Activated naive CD4-positive, alpha-beta T cell treated with anti-CD3 and anti-CD28 coated beads, Interleukin-2, amount 50 U/mL, for 24 hours (primary cell): Measurements from ENCODE around the gene RAPGEF5.

ENCODE experiments used
- H3K27ac Mint-ChIP-seq: one replicate; pipeline ENCODE4 v1.8.0; 2021; ENCODE audit warnings: mild to moderate bottlenecking, mixed read lengths
- H3K27me3 Mint-ChIP-seq: one replicate; pipeline ENCODE4 v1.8.0; 2021; ENCODE audit warnings: mixed read lengths
- H3K36me3 Mint-ChIP-seq: one replicate; pipeline ENCODE4 v1.8.0; 2021; ENCODE audit warnings: mixed read lengths
- H3K4me1 Mint-ChIP-seq: one replicate; pipeline ENCODE4 v1.8.0; 2021; ENCODE audit warnings: mixed read lengths
- H3K4me3 Mint-ChIP-seq: one replicate; pipeline ENCODE4 v1.8.0; 2021; ENCODE audit warnings: mild to moderate bottlenecking, mixed read lengths
- H3K9me3 Mint-ChIP-seq: one replicate; pipeline ENCODE4 v1.8.0; 2021; ENCODE audit warnings: mixed read lengths

RAPGEF5 gene

GRCh38 chr7:22176791-22177412, 180.1 kb downstream of the RAPGEF5 start:
- Mint-ChIP-seq H3K4me3 (no peak overlapping the region), H3K4me1 (peaks cover 6% of the 10 kb centered on the region), H3K27ac (no peak overlapping the region), H3K9me3 (no peaks in the 10 kb centered on the region), H3K27me3 (peaks cover 15% of the 10 kb centered on the region), H3K36me3 (no peaks in the 10 kb centered on the region)

GRCh38 chr7:22174574-22174953, 182.4 kb downstream of the RAPGEF5 start:
- Mint-ChIP-seq H3K27me3 (peaks cover 5% of the 10 kb centered on the region), H3K27ac (no peak overlapping the region), H3K36me3 (no peaks in the 10 kb centered on the region), H3K4me1 (peaks cover 6% of the 10 kb centered on the region), H3K9me3 (no peaks in the 10 kb centered on the region), H3K4me3 (no peak overlapping the region)

- Mint-ChIP-seq H3K36me3 (no peaks in the 10 kb centered on the region), H3K4me3 (no peak overlapping the region), H3K4me1 (peaks cover 6% of the 10 kb centered on the region), H3K27ac (no peak overlapping the region), H3K9me3 (no peaks in the 10 kb centered on the region), H3K27me3 (peaks cover 4% of the 10 kb centered on the region)
Measured at GRCh38 chr7:22173685-22174573, 183.0 kb downstream of the RAPGEF5 start.

- no peak overlapping the region for H3K4me3 Mint-ChIP-seq
- peaks cover 1% of the 10 kb centered on the region for H3K27me3 Mint-ChIP-seq
- no peaks in the 10 kb centered on the region for H3K4me1 Mint-ChIP-seq
- H3K9me3 Mint-ChIP-seq = no peaks in the 10 kb centered on the region
- no peaks in the 10 kb centered on the region for H3K36me3 Mint-ChIP-seq
- H3K27ac Mint-ChIP-seq = no peak overlapping the region
Measured at GRCh38 chr7:22168129-22168634, 188.8 kb downstream of the RAPGEF5 start.

- no peaks in the 10 kb centered on the region for H3K4me1 Mint-ChIP-seq
- no peaks in the 10 kb centered on the region for H3K9me3 Mint-ChIP-seq
- H3K27ac Mint-ChIP-seq = no peak overlapping the region
- peaks cover 1% of the 10 kb centered on the region for H3K27me3 Mint-ChIP-seq
- no peaks in the 10 kb centered on the region for H3K36me3 Mint-ChIP-seq
- no peak overlapping the region for H3K4me3 Mint-ChIP-seq
Measured at GRCh38 chr7:22167482-22167881, 189.5 kb downstream of the RAPGEF5 start.

GRCh38 chr7:22166928-22167327, 190.0 kb downstream of the RAPGEF5 start:
- H3K9me3 Mint-ChIP-seq = no peaks in the 10 kb centered on the region
- no peaks in the 10 kb centered on the region for H3K4me1 Mint-ChIP-seq
- H3K4me3 Mint-ChIP-seq = no peak overlapping the region

GRCh38 chr7:22159341-22159740, 197.6 kb downstream of the RAPGEF5 start:
- no peaks in the 10 kb centered on the region for H3K4me1 Mint-ChIP-seq
- peaks cover 13% of the 10 kb centered on the region for H3K27me3 Mint-ChIP-seq
- no peak overlapping the region for H3K4me3 Mint-ChIP-seq

More at GRCh38 chr7:22166928-22167327, 190.0 kb downstream of the RAPGEF5 start:
- Mint-ChIP-seq H3K27me3 (no peaks in the 10 kb centered on the region), H3K27ac (no peak overlapping the region), H3K36me3 (no peaks in the 10 kb centered on the region)

GRCh38 chr7:22157552-22157951, 199.4 kb downstream of the RAPGEF5 start:
- Mint-ChIP-seq H3K27me3 (peaks cover 13% of the 10 kb centered on the region), H3K27ac (no peak overlapping the region), H3K9me3 (no peaks in the 10 kb centered on the region), H3K4me1 (no peaks in the 10 kb centered on the region), H3K36me3 (no peaks in the 10 kb centered on the region), H3K4me3 (no peak overlapping the region)

More at GRCh38 chr7:22159341-22159740, 197.6 kb downstream of the RAPGEF5 start:
- H3K27ac Mint-ChIP-seq = no peak overlapping the region
- no peaks in the 10 kb centered on the region for H3K36me3 Mint-ChIP-seq
- H3K9me3 Mint-ChIP-seq = no peaks in the 10 kb centered on the region

GRCh38 chr7:22156205-22156604, 200.7 kb downstream of the RAPGEF5 start:
- Mint-ChIP-seq H3K27ac (no peak overlapping the region), H3K27me3 (peaks cover 13% of the 10 kb centered on the region), H3K36me3 (no peaks in the 10 kb centered on the region), H3K4me1 (no peaks in the 10 kb centered on the region), H3K9me3 (no peaks in the 10 kb centered on the region), H3K4me3 (no peak overlapping the region)

GRCh38 chr7:22154143-22154529, 202.8 kb downstream of the RAPGEF5 start:
- no peaks in the 10 kb centered on the region for H3K4me1 Mint-ChIP-seq
- H3K27me3 Mint-ChIP-seq = peaks cover 13% of the 10 kb centered on the region
- no peaks in the 10 kb centered on the region for H3K36me3 Mint-ChIP-seq
- H3K27ac Mint-ChIP-seq = no peak overlapping the region
- no peaks in the 10 kb centered on the region for H3K9me3 Mint-ChIP-seq
- no peak overlapping the region for H3K4me3 Mint-ChIP-seq

GRCh38 chr7:22153432-22154142, 203.4 kb downstream of the RAPGEF5 start:
- H3K9me3 Mint-ChIP-seq = no peaks in the 10 kb centered on the region
- no peak overlapping the region for H3K27ac Mint-ChIP-seq
- H3K27me3 Mint-ChIP-seq = peaks cover 13% of the 10 kb centered on the region
- H3K36me3 Mint-ChIP-seq = no peaks in the 10 kb centered on the region
- no peak overlapping the region for H3K4me3 Mint-ChIP-seq
- H3K4me1 Mint-ChIP-seq = peaks cover under 1% of the 10 kb centered on the region

GRCh38 chr7:22152690-22153089, 204.3 kb downstream of the RAPGEF5 start:
- peaks cover 9% of the 10 kb centered on the region for H3K4me1 Mint-ChIP-seq
- H3K9me3 Mint-ChIP-seq = no peaks in the 10 kb centered on the region
- H3K27ac Mint-ChIP-seq = no peak overlapping the region
- H3K27me3 Mint-ChIP-seq = peaks cover 11% of the 10 kb centered on the region
- H3K4me3 Mint-ChIP-seq = no peak overlapping the region
- no peaks in the 10 kb centered on the region for H3K36me3 Mint-ChIP-seq

GRCh38 chr7:22151901-22152300, 205.1 kb downstream of the RAPGEF5 start:
- no peaks in the 10 kb centered on the region for H3K36me3 Mint-ChIP-seq
- no peak overlapping the region for H3K4me3 Mint-ChIP-seq
- no peak overlapping the region for H3K27ac Mint-ChIP-seq
- H3K9me3 Mint-ChIP-seq = no peaks in the 10 kb centered on the region
- peaks cover 8% of the 10 kb centered on the region for H3K27me3 Mint-ChIP-seq
- peaks cover 14% of the 10 kb centered on the region for H3K4me1 Mint-ChIP-seq

GRCh38 chr7:22150221-22150620, 206.7 kb downstream of the RAPGEF5 start:
- H3K27ac Mint-ChIP-seq = no peak overlapping the region
- H3K4me1 Mint-ChIP-seq = peaks cover 18% of the 10 kb centered on the region
- no peak overlapping the region for H3K4me3 Mint-ChIP-seq
- H3K36me3 Mint-ChIP-seq = no peaks in the 10 kb centered on the region
- no peaks in the 10 kb centered on the region for H3K9me3 Mint-ChIP-seq
- peaks cover 2% of the 10 kb centered on the region for H3K27me3 Mint-ChIP-seq

- Mint-ChIP-seq H3K27ac (no peak overlapping the region), H3K4me3 (no peak overlapping the region), H3K36me3 (no peaks in the 10 kb centered on the region), H3K27me3 (no peaks in the 10 kb centered on the region), H3K9me3 (no peaks in the 10 kb centered on the region), H3K4me1 (peaks cover 18% of the 10 kb centered on the region)
Measured at GRCh38 chr7:22147868-22148267, 209.1 kb downstream of the RAPGEF5 start.
